ENCODE measurements around the gene UBE2K. TPM values are rescaled to one million over a fixed set of nuclear protein-coding genes. Genes with fewer than 3 reads are reported as not detected.
"Not testable (repeated sequence)": the region's sequence is repeated elsewhere in the genome, so short reads cannot be mapped to it uniquely, and the experiment has no call there.

UBE2K gene
- total RNA-seq (ENCODE audit: low replicate concordance): 22.7 and 27.7 TPM in 2 replicates

- DNase-seq (ENCODE audit: low read depth): peak; percentile 83
- no peak for TF ChIP-seq CTCF (IDR thresholded peaks at IDR 0.05; ENCODE audit: insufficient read depth, low read length)
- H3K4me3 ChIP-seq (ENCODE audit: low read depth, low read length): peak within 1 kb of the TSS; percentile 92
Measured at GRCh38 chr4:39697740-39698423, at the start of gene UBE2K. Gene UBE2K, plus strand, starts transcription at chr4:39698136. Its CDS starts 192 bp downstream, at chr4:39698328.

- H3K4me3 ChIP-seq (ENCODE audit: low read depth, low read length): no peak overlapping the region
- TF ChIP-seq CTCF (IDR thresholded peaks at IDR 0.05; ENCODE audit: insufficient read depth, low read length): no peak
- DNase-seq (ENCODE audit: low read depth): no peak
Measured at GRCh38 chr4:39648213-39648612, 49.7 kb upstream of the UBE2K start.

- no peak for DNase-seq (ENCODE audit: low read depth)
- no peak for TF ChIP-seq CTCF (IDR thresholded peaks at IDR 0.05; ENCODE audit: insufficient read depth, low read length)
- no peak overlapping the region for H3K4me3 ChIP-seq (ENCODE audit: low read depth, low read length)
Measured at GRCh38 chr4:39648827-39649558, 48.9 kb upstream of the UBE2K start.

GRCh38 chr4:39649639-39650265 is 48.2 kb upstream of the UBE2K start:
- DNase-seq (ENCODE audit: low read depth): no peak
- H3K4me3 ChIP-seq (ENCODE audit: low read depth, low read length): no peak overlapping the region
- TF ChIP-seq CTCF (IDR thresholded peaks at IDR 0.05; ENCODE audit: insufficient read depth, low read length): no peak

- DNase-seq (ENCODE audit: low read depth): not testable (repeated sequence)
Measured at GRCh38 chr4:39651586-39651985, 46.4 kb upstream of the UBE2K start.

GRCh38 chr4:39655211-39655610 is 42.7 kb upstream of the UBE2K start:
- no peak for TF ChIP-seq CTCF (IDR thresholded peaks at IDR 0.05; ENCODE audit: insufficient read depth, low read length)
- DNase-seq (ENCODE audit: low read depth): peak; percentile 43
- H3K4me3 ChIP-seq (ENCODE audit: low read depth, low read length): no peak overlapping the region

More at GRCh38 chr4:39651586-39651985, 46.4 kb upstream of the UBE2K start:
- H3K4me3 ChIP-seq (ENCODE audit: low read depth, low read length): not testable (repeated sequence)

GRCh38 chr4:39655876-39656275 is 42.1 kb upstream of the UBE2K start:
- no peak for TF ChIP-seq CTCF (IDR thresholded peaks at IDR 0.05; ENCODE audit: insufficient read depth, low read length)

GRCh38 chr4:39656638-39657037 is 41.3 kb upstream of the UBE2K start:
- H3K4me3 ChIP-seq (ENCODE audit: low read depth, low read length); DNase-seq (ENCODE audit: low read depth): not testable (repeated sequence)

More at GRCh38 chr4:39655876-39656275, 42.1 kb upstream of the UBE2K start:
- DNase-seq (ENCODE audit: low read depth): peak; percentile 12
- no peak overlapping the region for H3K4me3 ChIP-seq (ENCODE audit: low read depth, low read length)
